Activated CD8-positive, alpha-beta memory T cell treated with anti-CD3 and anti-CD28 coated beads, Interleukin-2, amount 10 ng/mL, durations not matched to agents 7 days and 5 days (primary cell): Measurements from ENCODE around the gene TSKS. TPM values are rescaled to one million over a fixed set of nuclear protein-coding genes. Genes with fewer than 3 reads are reported as not detected.

Experiments used
- ATAC-seq: fragments of 150-1000 bp; cut with Tn5 transposase; one replicate; pipeline ENCODE4 v1.10.0; 2021; ENCODE audit warnings: moderate library complexity
- CTCF ChIA-PET: fragments of 350-600 bp; sonication (Branson Sonifier 250); formaldehyde crosslinking; loops from one replicate; lab custom pipeline; 2021; ENCODE audit warnings: antibody characterized with exemption; lab: Charles Lee
- DNase-seq: peaks from one replicate; pipeline ENCODE4 v3.0.0-alpha.2; 2020
- H3K27ac Mint-ChIP-seq: one replicate; pipeline ENCODE4 v1.8.0; 2021; ENCODE audit warnings: mild to moderate bottlenecking, mixed read lengths
- H3K27me3 Mint-ChIP-seq: one replicate; pipeline ENCODE4 v1.8.0; 2021; ENCODE audit warnings: mixed read lengths
- H3K36me3 Mint-ChIP-seq: one replicate; pipeline ENCODE4 v1.8.0; 2021; ENCODE audit warnings: mild to moderate bottlenecking, mixed read lengths
- H3K4me1 Mint-ChIP-seq: one replicate; pipeline ENCODE4 v1.8.0; 2021; ENCODE audit warnings: mixed read lengths
- H3K4me3 Mint-ChIP-seq: one replicate; pipeline ENCODE4 v1.8.0; 2021; ENCODE audit warnings: mild to moderate bottlenecking, moderate library complexity, mixed read lengths
- H3K9me3 Mint-ChIP-seq: one replicate; pipeline ENCODE4 v1.8.0; 2022; ENCODE audit warnings: low read depth, mixed read lengths
- total RNA-seq, 2 experiments: library from RNA; stranded (reverse); gene quantifications; one replicate each; pipeline ENCODE4 v1.2.3, GENCODE V29; 2021

TSKS gene
- total RNA-seq, 2 experiments from 2014 or later, result 0.47 to 1.3 TPM

GRCh38 chr19:49787746-49788145, 24.6 kb upstream of the TSKS start:
- Mint-ChIP-seq H3K4me1 (no peaks in the 10 kb centered on the region), H3K27ac (no peak overlapping the region), H3K36me3 (peaks cover 26% of the 10 kb centered on the region), H3K4me3 (no peak overlapping the region), H3K9me3 (no peaks in the 10 kb centered on the region), H3K27me3 (no peaks in the 10 kb centered on the region)
- ATAC-seq, result no peak
- CTCF ChIA-PET, result no interaction called here
- DNase-seq, result no peak

DNA sequence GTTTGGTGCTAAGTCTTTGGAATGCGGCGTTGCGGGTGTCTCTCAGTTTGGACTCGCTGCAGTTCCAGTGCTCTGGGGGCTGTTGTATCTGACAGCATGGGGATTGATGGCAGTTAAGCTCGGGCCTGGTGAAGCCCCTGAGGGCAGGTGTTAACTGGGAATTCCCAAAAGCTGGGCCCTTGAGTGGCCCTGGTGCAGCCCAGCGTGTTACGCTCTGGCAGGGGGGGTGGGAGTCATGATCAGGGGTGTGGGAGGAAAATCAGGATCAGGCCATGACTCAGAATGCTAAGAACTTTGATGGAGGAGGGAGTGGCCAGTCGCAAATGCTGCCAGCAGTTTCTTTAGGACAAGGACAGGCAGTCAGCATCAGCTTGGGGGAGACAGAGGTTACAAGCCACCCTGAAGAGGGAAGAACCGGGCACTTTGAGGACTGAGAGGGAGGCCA, 23.3 kb upstream of the TSKS start:
- ATAC-seq (no peak), DNase-seq (no peak)
- no peaks in the 10 kb centered on the region for H3K4me1 Mint-ChIP-seq
- H3K9me3 Mint-ChIP-seq, result no peaks in the 10 kb centered on the region
- CTCF ChIA-PET, result no interaction called here
- H3K4me3 Mint-ChIP-seq, result no peak overlapping the region
- peaks cover 29% of the 10 kb centered on the region for H3K36me3 Mint-ChIP-seq
- H3K27me3 Mint-ChIP-seq, result no peaks in the 10 kb centered on the region
- no peak overlapping the region for H3K27ac Mint-ChIP-seq

DNA sequence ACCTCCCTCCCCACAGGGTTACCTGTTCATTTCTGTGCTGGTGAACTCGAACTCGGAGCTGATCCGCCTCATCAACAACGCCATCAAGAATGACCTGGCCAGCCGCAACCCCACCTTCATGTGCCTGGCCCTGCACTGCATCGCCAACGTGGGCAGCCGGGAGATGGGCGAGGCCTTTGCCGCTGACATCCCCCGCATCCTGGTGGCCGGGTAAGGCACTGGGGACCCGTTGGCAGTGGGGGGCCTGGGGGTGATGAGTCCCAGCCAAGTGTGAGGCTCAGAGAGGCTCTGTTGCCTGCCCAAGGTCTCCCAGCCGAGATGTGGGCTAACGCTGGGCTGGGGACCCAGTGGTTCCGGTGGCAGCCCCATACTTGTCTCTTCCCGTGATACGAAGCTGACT, 19.4 kb upstream of the TSKS start:
- no peak overlapping the region for H3K4me3 Mint-ChIP-seq
- CTCF ChIA-PET, result no interaction called here

GRCh38 chr19:49781394-49781793, 18.3 kb upstream of the TSKS start:
- H3K27ac Mint-ChIP-seq, result no peak overlapping the region
- peaks cover 25% of the 10 kb centered on the region for H3K36me3 Mint-ChIP-seq
- no peak overlapping the region for H3K4me3 Mint-ChIP-seq
- DNase-seq (no peak), ATAC-seq (no peak)
- CTCF ChIA-PET, result no interaction called here
- H3K27me3 Mint-ChIP-seq, result no peaks in the 10 kb centered on the region
- H3K4me1 Mint-ChIP-seq, result peaks cover 13% of the 10 kb centered on the region
- H3K9me3 Mint-ChIP-seq, result no peaks in the 10 kb centered on the region

More for the DNA sequence above, 19.4 kb upstream of the TSKS start:
- no peak overlapping the region for H3K27ac Mint-ChIP-seq
- H3K9me3 Mint-ChIP-seq, result no peaks in the 10 kb centered on the region
- DNase-seq, result no peak
- peaks cover 27% of the 10 kb centered on the region for H3K36me3 Mint-ChIP-seq
- peaks cover 11% of the 10 kb centered on the region for H3K4me1 Mint-ChIP-seq
- ATAC-seq, result no peak
- H3K27me3 Mint-ChIP-seq, result no peaks in the 10 kb centered on the region

DNA sequence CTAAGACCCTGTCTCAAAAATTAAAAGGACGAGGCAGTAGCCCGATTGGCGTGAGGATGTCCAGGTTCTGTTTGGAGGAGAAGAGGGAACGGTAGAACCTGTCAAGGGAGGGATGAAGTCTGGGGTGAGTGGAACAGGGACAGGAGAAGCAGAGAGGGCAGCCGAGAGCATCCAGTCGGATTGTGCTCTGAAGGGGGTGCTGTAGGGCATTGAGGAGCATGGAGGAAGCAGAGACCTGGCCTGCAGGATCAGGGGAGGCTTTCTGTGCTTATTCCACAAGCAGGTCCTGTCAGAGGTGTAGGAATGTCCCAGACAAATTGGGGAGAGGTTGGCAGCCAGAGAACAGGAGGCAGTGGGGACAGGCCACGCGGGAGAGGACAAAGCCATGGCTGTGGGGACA, 17.8 kb upstream of the TSKS start:
- peaks cover 19% of the 10 kb centered on the region for H3K4me1 Mint-ChIP-seq
- CTCF ChIA-PET, result no interaction called here
- no peaks in the 10 kb centered on the region for H3K9me3 Mint-ChIP-seq
- DNase-seq, result no peak
- no peak overlapping the region for H3K4me3 Mint-ChIP-seq
- peak overlapping the region; percentile 44 for H3K27ac Mint-ChIP-seq
- no peaks in the 10 kb centered on the region for H3K27me3 Mint-ChIP-seq
- ATAC-seq, result no peak
- peaks cover 25% of the 10 kb centered on the region for H3K36me3 Mint-ChIP-seq

DNA sequence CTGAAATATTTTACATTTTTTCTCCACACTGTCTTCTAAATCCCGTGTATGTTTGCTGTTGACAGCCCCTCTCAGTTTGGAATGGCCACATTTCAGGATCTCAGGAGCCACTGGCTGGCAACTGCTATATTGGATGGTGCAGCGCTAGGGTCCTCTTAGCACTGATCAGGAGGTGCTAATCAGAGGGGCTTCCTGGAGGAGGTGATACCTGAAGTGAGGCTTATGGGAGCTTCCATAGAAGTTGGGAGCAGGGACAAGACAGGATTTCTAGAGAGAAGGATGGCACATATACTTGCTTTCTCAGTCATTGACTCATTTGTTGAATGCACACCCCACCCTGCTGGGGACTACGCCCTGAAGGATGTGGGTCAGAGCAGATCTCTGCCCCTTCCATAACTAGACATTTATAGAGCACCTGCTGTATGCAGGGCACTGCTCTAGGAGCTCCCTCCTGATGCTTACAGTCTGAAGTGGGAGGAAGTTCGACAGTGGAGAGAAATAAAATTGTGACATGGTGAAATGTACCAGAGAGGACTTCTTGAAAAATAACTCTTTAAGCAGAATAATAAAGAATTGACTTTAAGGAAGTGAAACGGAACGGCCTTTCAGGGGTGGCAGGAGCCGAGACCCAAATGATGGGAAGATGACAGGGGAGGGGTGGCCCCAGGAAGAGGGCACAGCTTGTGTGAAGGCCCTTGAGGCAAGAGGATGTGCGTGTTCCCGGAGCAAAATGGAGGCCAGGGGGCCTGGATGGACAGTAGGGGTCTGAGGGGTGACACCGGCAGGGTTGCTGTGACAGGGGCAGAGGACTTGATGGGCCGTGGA, 16.8 kb upstream of the TSKS start:
- H3K4me1 Mint-ChIP-seq, result peaks cover 25% of the 10 kb centered on the region
- CTCF ChIA-PET, result no interaction called here
- H3K36me3 Mint-ChIP-seq, result peaks cover 20% of the 10 kb centered on the region
- H3K27me3 Mint-ChIP-seq, result no peaks in the 10 kb centered on the region
- DNase-seq (no peak), ATAC-seq (no peak)
- H3K4me3 Mint-ChIP-seq, result no peak overlapping the region
- H3K27ac Mint-ChIP-seq, result no peak overlapping the region
- H3K9me3 Mint-ChIP-seq, result no peaks in the 10 kb centered on the region

DNA sequence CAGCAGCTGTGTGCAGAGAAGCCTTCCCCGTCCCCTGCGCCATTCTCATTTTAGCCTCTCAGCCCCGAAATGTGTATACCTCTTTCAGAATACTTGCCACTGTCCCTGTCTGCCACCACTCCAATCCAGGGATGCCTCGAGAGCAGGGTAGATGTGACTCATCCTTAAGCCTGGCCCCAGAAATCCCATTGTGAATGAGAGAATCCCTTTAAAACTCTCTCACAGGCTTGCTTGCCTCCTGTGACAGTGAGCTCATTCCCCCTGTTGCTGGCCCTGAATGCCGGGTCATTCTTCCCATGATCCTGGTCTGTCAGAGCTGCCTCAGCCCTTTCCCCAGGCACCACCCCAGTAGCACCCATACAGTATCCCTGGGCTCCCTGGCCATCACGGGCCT, 13.3 kb upstream of the TSKS start:
- ATAC-seq (no peak), DNase-seq (no peak)
- peak overlapping the region; percentile 39 for H3K27ac Mint-ChIP-seq
- peaks cover 30% of the 10 kb centered on the region for H3K4me1 Mint-ChIP-seq
- peaks cover 7% of the 10 kb centered on the region for H3K36me3 Mint-ChIP-seq
- no peak overlapping the region for H3K4me3 Mint-ChIP-seq
- no peaks in the 10 kb centered on the region for H3K9me3 Mint-ChIP-seq
- CTCF ChIA-PET, result interaction anchor here (0.6 to 1.0 kb wide), 2 partner anchors 9 to 272 kb away, joined by 3 to 4 read pairs; partner anchors contain the start of gene AP2A1
- H3K27me3 Mint-ChIP-seq, result no peaks in the 10 kb centered on the region

GRCh38 chr19:49775742-49776370, 12.8 kb upstream of the TSKS start:
- Mint-ChIP-seq H3K27ac (peak overlapping the region; percentile 67), H3K4me1 (peaks cover 30% of the 10 kb centered on the region), H3K36me3 (peaks cover 7% of the 10 kb centered on the region), H3K9me3 (no peaks in the 10 kb centered on the region), H3K4me3 (no peak overlapping the region), H3K27me3 (no peaks in the 10 kb centered on the region)
- peak; percentile 46 for ATAC-seq
- CTCF ChIA-PET, result interaction anchor here (1.0 kb wide), 1 partner anchor 9 kb away, joined by 3 read pairs; the partner anchor contains the start of gene AP2A1
- peak; percentile 53 for DNase-seq

DNA sequence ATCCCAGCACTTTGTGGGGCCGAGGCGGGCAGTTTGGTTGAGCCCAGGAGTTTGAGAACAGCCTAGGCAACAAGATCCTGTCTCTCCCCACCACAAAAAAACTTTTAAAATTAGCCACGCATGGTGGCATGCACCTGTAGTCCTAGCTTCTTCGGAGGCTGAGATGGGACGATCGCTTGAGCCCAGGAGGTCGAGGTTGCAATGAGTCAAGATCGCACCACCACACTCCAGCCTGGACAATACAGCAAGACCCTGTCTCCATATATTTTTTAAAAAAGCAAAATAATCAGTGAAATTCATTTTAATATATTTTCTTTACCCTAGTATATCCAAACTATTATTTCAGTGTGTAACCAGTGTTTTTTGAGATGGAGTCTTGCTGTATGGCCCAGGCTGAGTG, 11.9 kb upstream of the TSKS start:
- CTCF ChIA-PET, result no interaction called here
- H3K9me3 Mint-ChIP-seq, result no peaks in the 10 kb centered on the region
- H3K4me1 Mint-ChIP-seq, result peaks cover 30% of the 10 kb centered on the region
- peaks cover 4% of the 10 kb centered on the region for H3K36me3 Mint-ChIP-seq
- H3K27ac Mint-ChIP-seq, result no peak overlapping the region
- no peak for DNase-seq
- H3K27me3 Mint-ChIP-seq, result no peaks in the 10 kb centered on the region
- no peak for ATAC-seq
- no peak overlapping the region for H3K4me3 Mint-ChIP-seq

- H3K27ac Mint-ChIP-seq, result peak overlapping the region; percentile 0
- no peak overlapping the region for H3K4me3 Mint-ChIP-seq
- CTCF ChIA-PET, result no interaction called here
- no peaks in the 10 kb centered on the region for H3K27me3 Mint-ChIP-seq
- DNase-seq (no peak), ATAC-seq (no peak)
- peaks cover 4% of the 10 kb centered on the region for H3K36me3 Mint-ChIP-seq
- peaks cover 32% of the 10 kb centered on the region for H3K4me1 Mint-ChIP-seq
- H3K9me3 Mint-ChIP-seq, result no peaks in the 10 kb centered on the region
These were observed 10.7 kb upstream of the TSKS start for GRCh38 chr19:49773663-49774350.

DNA sequence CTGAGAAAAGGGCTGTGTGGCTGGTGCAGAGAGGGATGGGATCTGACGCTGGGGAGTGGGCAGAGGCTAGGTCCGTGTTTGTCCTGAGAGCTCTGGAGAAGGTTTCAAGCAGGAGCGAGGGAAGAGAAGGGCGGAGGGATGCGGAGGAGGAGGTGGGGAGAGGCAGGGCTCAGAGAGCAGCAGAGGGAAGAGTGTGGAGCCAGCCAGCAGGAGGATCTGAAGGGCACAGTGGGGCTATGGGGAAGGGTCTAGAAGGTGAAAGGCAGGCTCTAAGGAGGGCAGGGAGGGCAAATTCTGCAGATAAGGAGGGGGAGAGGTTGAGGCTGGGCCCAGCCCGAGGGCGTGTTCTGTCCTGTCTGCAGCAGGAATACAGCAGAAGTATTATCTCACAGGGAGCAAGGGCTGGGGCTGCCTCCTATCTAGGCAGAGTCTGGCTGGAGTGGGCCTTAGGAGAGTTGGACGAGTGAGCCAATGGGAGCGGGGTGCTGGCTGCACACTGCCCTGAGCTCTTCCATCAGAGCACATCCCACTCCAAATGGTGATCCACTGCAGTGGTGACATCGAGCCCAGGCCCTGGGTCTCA, 9.8 kb upstream of the TSKS start:
- ATAC-seq, result no peak
- H3K4me3 Mint-ChIP-seq, result no peak overlapping the region
- H3K9me3 Mint-ChIP-seq, result no peaks in the 10 kb centered on the region
- H3K4me1 Mint-ChIP-seq, result peaks cover 34% of the 10 kb centered on the region
- peaks cover 4% of the 10 kb centered on the region for H3K36me3 Mint-ChIP-seq
- H3K27ac Mint-ChIP-seq, result no peak overlapping the region
- no peaks in the 10 kb centered on the region for H3K27me3 Mint-ChIP-seq
- CTCF ChIA-PET, result no interaction called here
- no peak for DNase-seq

- H3K27ac Mint-ChIP-seq, result peak overlapping the region; percentile 37
- no peak overlapping the region for H3K4me3 Mint-ChIP-seq
- CTCF ChIA-PET, result no interaction called here
- DNase-seq, result no peak
- no peaks in the 10 kb centered on the region for H3K9me3 Mint-ChIP-seq
- H3K36me3 Mint-ChIP-seq, result peaks cover 4% of the 10 kb centered on the region
- peaks cover 39% of the 10 kb centered on the region for H3K4me1 Mint-ChIP-seq
- ATAC-seq, result no peak
- no peaks in the 10 kb centered on the region for H3K27me3 Mint-ChIP-seq
These were observed 8.6 kb upstream of the TSKS start for GRCh38 chr19:49771674-49772139.

DNA sequence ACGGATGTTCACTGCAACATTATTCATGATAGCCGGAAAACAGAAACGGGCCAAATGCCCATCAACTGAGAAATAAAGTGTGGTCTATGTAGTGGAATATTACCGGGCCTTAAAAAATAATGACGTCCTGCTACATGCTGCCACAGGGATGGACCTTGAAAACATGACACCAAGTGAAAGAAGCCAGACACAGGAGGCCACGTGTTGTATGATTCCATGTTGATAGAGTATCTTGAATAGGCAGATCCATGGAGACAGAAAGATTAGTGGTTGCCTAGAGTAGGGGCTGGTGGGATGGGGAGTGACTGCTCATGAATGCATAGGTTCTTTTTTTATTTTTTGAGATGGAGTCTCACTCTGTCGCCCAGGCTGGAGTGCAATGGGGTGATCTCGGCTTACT, 7.4 kb upstream of the TSKS start:
- peaks cover 4% of the 10 kb centered on the region for H3K36me3 Mint-ChIP-seq
- no peak overlapping the region for H3K4me3 Mint-ChIP-seq
- H3K27me3 Mint-ChIP-seq, result no peaks in the 10 kb centered on the region
- CTCF ChIA-PET, result interaction anchor here (0.6 kb wide), 1 partner anchor 469 kb away, joined by 3 read pairs; no protein-coding TSS in a partner anchor
- ATAC-seq (no peak), DNase-seq (no peak)
- no peak overlapping the region for H3K27ac Mint-ChIP-seq
- H3K9me3 Mint-ChIP-seq, result no peaks in the 10 kb centered on the region
- peaks cover 38% of the 10 kb centered on the region for H3K4me1 Mint-ChIP-seq
